ENCODE data around the gene PCDHGA6.
"Not testable (repeated sequence)": the region's sequence is repeated elsewhere in the genome, so short reads cannot be mapped to it uniquely, and the experiment has no call there.

Gene PCDHGA6

GRCh38 chr5:141412854-141413539 is 39.3 kb downstream of the PCDHGA6 start, which contains the start of gene PCDHGA10:
Gene PCDHGA10 (plus strand): TSS chr5:141412987. CDS start chr5:141413176, 189 bp downstream.
- intact Hi-C loops (cut with DNase I), result loop anchor here (10.0 kb wide), 1 partner anchor 142 kb away; no protein-coding TSS in a partner anchor
- peak in 10 of 42 donors; percentile 15 to 68 (median 36) for DNase-seq

DNA sequence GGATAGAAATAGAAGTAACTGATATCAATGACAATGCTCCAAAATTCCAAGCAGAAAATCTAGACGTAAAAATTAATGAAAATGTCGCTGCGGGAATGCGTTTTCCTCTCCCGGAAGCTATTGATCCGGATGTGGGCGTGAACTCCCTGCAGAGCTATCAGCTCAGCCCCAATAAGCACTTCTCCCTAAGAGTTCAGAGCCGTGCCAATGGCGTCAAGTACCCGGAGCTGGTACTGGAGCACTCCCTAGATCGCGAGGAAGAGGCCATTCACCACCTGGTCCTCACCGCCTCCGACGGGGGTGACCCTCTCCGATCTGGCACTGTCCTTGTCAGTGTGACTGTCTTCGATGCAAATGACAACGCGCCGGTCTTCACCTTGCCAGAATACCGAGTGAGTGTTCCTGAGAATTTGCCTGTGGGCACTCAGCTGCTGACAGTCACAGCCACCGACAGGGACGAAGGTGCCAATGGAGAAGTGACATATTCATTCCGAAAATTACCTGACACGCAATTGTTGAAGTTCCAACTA is 39.9 kb downstream of the PCDHGA6 start:
- DNase-seq, result peak in 1 of 42 donors; percentile 19
- intact Hi-C loops (cut with DNase I), result loop anchor here (10.0 kb wide), 1 partner anchor 141 kb away; no protein-coding TSS in a partner anchor

DNA sequence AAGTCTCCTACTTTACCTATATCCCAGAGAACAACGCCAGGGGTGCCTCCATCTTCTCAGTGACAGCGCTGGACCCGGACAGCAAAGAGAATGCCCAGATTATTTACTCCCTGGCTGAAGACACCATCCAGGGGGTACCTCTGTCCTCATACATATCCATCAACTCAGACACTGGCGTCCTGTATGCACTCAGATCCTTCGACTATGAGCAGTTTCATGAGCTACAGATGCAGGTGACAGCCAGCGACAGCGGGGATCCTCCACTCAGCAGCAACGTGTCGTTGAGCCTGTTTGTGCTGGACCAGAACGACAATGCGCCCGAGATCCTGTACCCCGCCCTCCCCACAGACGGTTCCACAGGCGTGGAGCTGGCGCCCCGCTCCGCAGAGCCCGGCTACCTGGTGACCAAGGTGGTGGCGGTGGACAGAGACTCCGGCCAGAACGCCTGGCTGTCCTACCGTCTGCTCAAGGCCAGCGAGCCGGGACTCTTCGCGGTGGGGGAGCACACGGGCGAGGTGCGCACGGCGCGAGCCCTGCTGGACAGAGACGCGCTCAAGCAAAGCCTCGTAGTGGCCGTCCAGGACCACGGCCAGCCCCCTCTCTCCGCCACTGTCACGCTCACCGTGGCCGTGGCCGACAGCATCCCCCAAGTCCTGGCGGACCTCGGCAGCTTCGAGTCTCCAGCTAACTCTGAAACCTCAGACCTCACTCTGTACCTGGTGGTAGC is 41.0 kb downstream of the PCDHGA6 start:
- intact Hi-C loops (cut with DNase I), result loop anchor here (10.0 kb wide), 1 partner anchor 140 kb away; no protein-coding TSS in a partner anchor
- DNase-seq, result not testable (repeated sequence)

DNA sequence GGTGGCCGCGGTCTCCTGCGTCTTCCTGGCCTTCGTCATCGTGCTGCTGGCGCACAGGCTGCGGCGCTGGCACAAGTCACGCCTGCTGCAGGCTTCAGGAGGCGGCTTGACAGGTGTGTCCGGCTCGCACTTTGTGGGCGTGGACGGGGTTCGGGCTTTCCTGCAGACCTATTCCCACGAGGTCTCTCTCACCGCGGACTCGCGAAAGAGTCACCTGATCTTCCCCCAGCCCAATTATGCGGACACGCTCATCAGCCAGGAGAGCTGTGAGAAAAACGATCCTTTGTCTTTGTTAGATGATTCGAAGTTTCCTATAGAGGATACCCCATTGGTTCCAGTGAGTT is 41.6 kb downstream of the PCDHGA6 start:
- intact Hi-C loops (cut with DNase I), result loop anchor here (10.0 kb wide), 1 partner anchor 140 kb away; no protein-coding TSS in a partner anchor

GRCh38 chr5:141417494-141418172 is 43.9 kb downstream of the PCDHGA6 start, which contains the start of gene PCDHGB7:
Gene PCDHGB7 (plus strand): TSS chr5:141417677. CDS start chr5:141417860, 183 bp downstream.
- intact Hi-C loops (cut with DNase I), result loop anchor here (10.0 kb wide), 1 partner anchor 137 kb away; no protein-coding TSS in a partner anchor
- peak in 40 of 42 donors; percentile 22 to 75 (median 50) for DNase-seq

More for the DNA sequence above, 41.6 kb downstream of the PCDHGA6 start:
- peak in 1 of 42 donors; percentile 27 for DNase-seq

DNA sequence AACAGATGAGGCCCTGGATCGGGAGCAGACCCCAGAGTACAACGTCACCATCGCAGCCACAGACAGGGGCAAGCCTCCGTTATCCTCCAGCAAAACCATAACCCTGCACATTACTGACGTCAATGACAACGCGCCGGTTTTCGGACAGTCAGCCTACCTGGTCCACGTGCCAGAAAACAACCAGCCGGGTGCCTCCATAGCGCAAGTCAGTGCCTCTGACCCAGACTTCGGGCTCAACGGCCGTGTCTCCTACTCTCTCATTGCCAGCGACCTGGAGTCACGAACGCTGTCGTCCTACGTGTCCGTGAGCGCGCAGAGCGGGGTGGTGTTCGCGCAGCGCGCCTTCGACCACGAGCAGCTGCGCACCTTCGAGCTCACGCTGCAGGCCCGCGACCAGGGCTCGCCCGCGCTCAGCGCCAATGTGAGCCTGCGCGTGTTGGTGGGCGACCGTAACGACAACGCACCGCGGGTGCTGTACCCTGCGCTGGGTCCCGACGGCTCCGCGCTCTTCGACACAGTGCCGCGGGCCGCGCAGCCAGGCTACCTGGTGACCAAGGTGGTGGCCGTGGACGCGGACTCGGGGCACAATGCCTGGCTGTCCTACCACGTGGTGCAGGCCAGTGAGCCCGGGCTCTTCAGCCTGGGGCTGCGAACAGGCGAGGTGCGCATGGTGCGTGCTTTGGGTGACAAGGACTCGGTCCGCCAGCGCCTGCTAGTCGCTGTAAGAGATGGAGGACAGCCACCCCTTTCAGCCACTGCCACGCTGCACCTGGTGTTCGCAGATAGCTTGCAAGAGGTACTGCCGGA is 45.6 kb downstream of the PCDHGA6 start:
- intact Hi-C loops (cut with DNase I), result loop anchor here (10.0 kb wide), 1 partner anchor 136 kb away; no protein-coding TSS in a partner anchor
- peak in 1 of 42 donors; percentile 21 for DNase-seq

DNA sequence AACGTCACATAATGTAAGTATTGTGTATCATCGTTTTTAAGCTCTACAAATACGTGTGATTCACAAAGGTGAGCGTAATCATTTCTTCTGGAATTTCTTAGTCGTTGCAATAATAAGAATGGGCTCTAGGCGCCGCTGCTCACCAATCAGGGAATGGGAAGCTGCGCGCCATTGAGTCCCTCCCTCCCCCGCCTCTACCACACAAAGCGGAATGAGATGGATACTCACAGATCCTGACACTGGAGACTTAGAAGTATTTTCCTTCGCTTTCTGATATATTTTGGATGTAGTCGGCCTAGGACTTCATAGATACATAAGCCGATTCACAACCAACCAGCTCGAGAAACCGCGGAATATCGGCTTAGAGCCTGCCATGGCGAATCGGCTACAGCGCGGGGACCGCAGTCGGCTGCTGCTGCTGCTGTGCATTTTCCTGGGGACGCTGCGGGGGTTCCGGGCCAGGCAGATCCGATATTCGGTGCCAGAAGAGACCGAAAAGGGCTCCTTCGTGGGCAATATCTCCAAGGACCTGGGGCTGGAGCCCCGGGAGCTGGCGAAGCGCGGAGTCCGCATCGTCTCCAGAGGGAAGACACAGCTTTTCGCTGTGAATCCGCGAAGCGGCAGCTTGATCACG is 47.3 kb downstream of the PCDHGA6 start, which contains the start of gene PCDHGA11:
TSS of gene PCDHGA11 (plus strand) at position 197 of the 634 bp plus-strand sequence. CDS start at position 374, 177 bp downstream.
- intact Hi-C loops (cut with DNase I), result loop anchor here (10.0 kb wide), 1 partner anchor 104 kb away; no protein-coding TSS in a partner anchor
- peak in 4 of 42 donors; percentile 30 to 55 (median 45) for DNase-seq

- intact Hi-C loops (cut with DNase I), result loop anchor here (10.0 kb wide), 1 partner anchor 103 kb away; no protein-coding TSS in a partner anchor
- peak in 1 of 42 donors; percentile 13 for DNase-seq
Measured at GRCh38 chr5:141421489-141421855, 47.8 kb downstream of the PCDHGA6 start.

GRCh38 chr5:141422742-141423291 is 49.1 kb downstream of the PCDHGA6 start:
- peak in 1 of 42 donors; percentile 15 for DNase-seq
- intact Hi-C loops (cut with DNase I), result loop anchor here (10.0 kb wide), 1 partner anchor 102 kb away; no protein-coding TSS in a partner anchor

GRCh38 chr5:141427783-141428426 is 54.2 kb downstream of the PCDHGA6 start:
- intact Hi-C loops (cut with DNase I), result loop anchor here (10.0 kb wide), 1 partner anchor 97 kb away; no protein-coding TSS in a partner anchor
- DNase-seq, result no peak

Data from head of caudate nucleus (tissue), 42 donors.